A673 (cell line): ENCODE measurements around the gene CEND1. TPM values are rescaled to one million over a fixed set of nuclear protein-coding genes. Genes with fewer than 3 reads are reported as not detected.

Experiments
- BruUV-seq: library from RNA; stranded (reverse); fragments of 400-500 nt; replicated peaks from 2 replicates; lab custom pipeline; 2021; lab: Mats Ljungman, UMichigan
- CTCF ChIA-PET: fragments of 300-600 bp; sonication (Branson Sonifier 250); formaldehyde crosslinking; loops from one replicate; lab custom pipeline; 2022; ENCODE audit warnings: antibody characterized with exemption; lab: Charles Lee
- POLR2A ChIA-PET: fragments of 300-600 bp; sonication (Branson Sonifier 250); formaldehyde crosslinking; loops from one replicate; lab custom pipeline; 2022; ENCODE audit warnings: antibody characterized with exemption; ENCODE audit not compliant: low non-redundant PET; lab: Charles Lee
- DNase-seq: peaks from one replicate; pipeline ENCODE4 v3.0.0-alpha.2; 2015; ENCODE audit warnings: low spot score
- H3K27ac ChIP-seq: fragments of 200-600 bp; sonication (generic); 2 replicates; pipeline ENCODE4 v1.5.1; 2016; ENCODE audit warnings: mixed run types, low read depth, mild to moderate bottlenecking, mixed read lengths, antibody characterized with exemption, low read length; ENCODE audit not compliant: poor library complexity, severe bottlenecking
- H3K27me3 ChIP-seq: fragments of 200-600 bp; sonication (generic); replicated peaks from 2 replicates; pipeline ENCODE4 v1.6.1; 2017; ENCODE audit warnings: mixed run types, low read depth, mild to moderate bottlenecking, mixed read lengths, antibody characterized with exemption, low read length; ENCODE audit not compliant: insufficient read depth, poor library complexity
- H3K36me3 ChIP-seq: fragments of 200-600 bp; sonication (generic); 2 replicates; pipeline ENCODE4 v1.6.1; 2016; ENCODE audit warnings: mixed run types, mild to moderate bottlenecking, mixed read lengths, antibody characterized with exemption, low read length; ENCODE audit not compliant: insufficient read depth, poor library complexity, severe bottlenecking
- H3K4me1 ChIP-seq: fragments of 200-600 bp; sonication (generic); 2 replicates; pipeline ENCODE4 v1.6.1; 2017; ENCODE audit warnings: mixed run types, mild to moderate bottlenecking, mixed read lengths, antibody characterized with exemption, low read length; ENCODE audit not compliant: insufficient read depth, poor library complexity, severe bottlenecking
- H3K4me3 ChIP-seq: fragments of 200-600 bp; sonication (generic); 2 replicates; pipeline ENCODE4 v1.5.1; 2016; ENCODE audit warnings: low read depth, mixed run types, mild to moderate bottlenecking, mixed read lengths, low read length; ENCODE audit not compliant: poor library complexity, severe bottlenecking
- H3K9me3 ChIP-seq: fragments of 200-600 bp; sonication (generic); 2 replicates; pipeline ENCODE4 v1.6.1; 2016; ENCODE audit warnings: mixed run types, low read depth, mild to moderate bottlenecking, mixed read lengths, antibody characterized with exemption, low read length; ENCODE audit not compliant: poor library complexity, severe bottlenecking
- CTCF ChIP-seq: fragments of 300-800, 200-600 bp; sonication (generic); conservative IDR thresholded peaks from 2 replicates; pipeline ENCODE4 v1.5.1; 2017; ENCODE audit warnings: low read depth, mild to moderate bottlenecking, antibody characterized with exemption, low read length, moderate library complexity, mixed read lengths
- EZH2 ChIP-seq: fragments of 200-600 bp; sonication (generic); IDR thresholded peaks from 2 replicates; pipeline ENCODE4 v1.6.1; 2017; ENCODE audit warnings: borderline replicate concordance, low read depth, mild to moderate bottlenecking, mixed read lengths, antibody characterized with exemption, low read length; ENCODE audit not compliant: poor library complexity, severe bottlenecking
- intact Hi-C: fragments of 100-400 bp; cut with micrococcal nuclease; formaldehyde crosslinking; loops from one replicate; pipeline ENCODE4 v1.10.0; 2022; ENCODE audit not compliant: unreplicated experiment
- total RNA-seq: library from RNA; stranded (reverse); gene quantifications from 2 replicates; pipeline ENCODE4 v1.2.3, GENCODE V29; 2021

Gene CEND1
- total RNA-seq, 1 experiment from 2014 or later, result 0.52 TPM

DNA sequence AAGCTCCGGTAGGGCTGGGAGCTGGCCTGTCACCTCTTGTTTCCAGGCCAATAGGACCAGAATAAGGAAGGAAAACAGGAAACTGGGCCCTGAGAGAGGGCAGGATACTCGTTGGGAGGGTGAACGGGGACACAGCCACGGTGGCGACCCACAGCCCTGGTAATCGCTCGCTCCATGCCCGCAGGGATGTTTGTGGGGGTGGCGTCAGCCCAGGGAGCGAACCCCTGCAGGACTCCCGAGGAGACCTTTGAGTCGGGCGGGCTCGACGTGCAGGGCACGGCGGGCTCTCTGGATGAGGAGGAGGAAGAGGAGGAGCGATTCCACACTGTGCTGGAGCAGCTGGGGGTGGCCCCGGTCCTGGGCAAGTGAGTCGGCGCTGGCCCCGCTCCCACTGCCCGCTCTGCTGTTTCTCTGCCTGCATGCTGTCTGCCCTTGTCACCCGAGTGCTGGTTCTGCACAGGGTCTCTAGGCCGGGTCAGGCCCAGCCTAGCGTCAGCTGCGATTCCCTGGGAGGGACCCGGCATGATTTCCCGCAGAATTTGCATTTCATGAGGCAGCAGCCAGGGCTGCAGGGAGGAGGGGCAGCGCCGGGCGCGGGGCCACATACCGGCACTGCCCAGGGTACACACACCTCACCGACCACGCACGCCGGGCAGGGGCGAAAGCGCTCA lies 39.4 kb upstream of the CEND1 start:
- TF ChIP-seq CTCF, result no peak
- TF ChIP-seq EZH2, result no peak
- no TSS peak for BruUV-seq
- Histone ChIP-seq H3K36me3 (peaks cover 4% of the 10 kb centered on the region), H3K4me1 (peaks cover 25% of the 10 kb centered on the region), H3K4me3 (peak overlapping the region; percentile 49), H3K9me3 (no peaks in the 10 kb centered on the region), H3K27ac (no peak overlapping the region), H3K27me3 (no peaks in the 10 kb centered on the region)
- CTCF ChIA-PET, result no interaction called here
- POLR2A ChIA-PET, result no interaction called here
- intact Hi-C loops, result no loop called here
- no peak for DNase-seq

- TF ChIP-seq EZH2, result no peak
- no peak for TF ChIP-seq CTCF
- intact Hi-C loops, result no loop called here
- Histone ChIP-seq H3K27me3 (no peaks in the 10 kb centered on the region), H3K27ac (no peak overlapping the region), H3K9me3 (no peaks in the 10 kb centered on the region), H3K4me3 (no peak overlapping the region), H3K4me1 (peaks cover 25% of the 10 kb centered on the region), H3K36me3 (peaks cover 4% of the 10 kb centered on the region)
- no TSS peak for BruUV-seq
- no peak for DNase-seq
- ChIA-PET POLR2A (interaction anchor here (0.5 kb wide), 1 partner anchor 10 kb away, joined by 3 read pairs; no protein-coding TSS in a partner anchor), CTCF (no interaction called here)
Observed at GRCh38 chr11:828506-829175, 38.8 kb upstream of the CEND1 start.

DNA sequence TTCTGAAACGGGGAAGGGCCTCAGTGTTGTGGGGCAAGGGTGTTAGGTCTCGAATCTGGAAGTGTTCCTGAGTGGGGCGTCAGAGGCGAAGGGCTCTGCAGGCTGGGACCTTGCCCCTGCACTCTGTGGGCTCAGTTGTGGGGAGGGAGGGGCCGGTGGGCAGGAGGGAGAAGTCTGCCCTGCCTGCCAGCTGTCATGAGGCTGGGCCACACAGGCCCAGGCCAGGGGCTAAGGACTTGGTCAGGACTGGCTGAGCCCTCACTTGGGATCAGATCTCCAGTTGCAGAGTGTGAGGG lies 38.0 kb upstream of the CEND1 start, which contains the start of gene CRACR2B:
Gene CRACR2B, plus strand, starts transcription at position 23 of the 296 bp plus-strand sequence. CDS start 689 bp downstream, outside the sequence.
- DNase-seq, result no peak
- CTCF ChIA-PET, result no interaction called here
- Histone ChIP-seq H3K36me3 (peaks cover 4% of the 10 kb centered on the region), H3K4me1 (peaks cover 25% of the 10 kb centered on the region), H3K4me3 (peak within 1 kb of the TSS; percentile 35), H3K27ac (no peak within 1 kb of the TSS), H3K27me3 (no peaks in the 10 kb centered on the region), H3K9me3 (no peaks in the 10 kb centered on the region)
- TF ChIP-seq EZH2 (no peak), CTCF (no peak)
- intact Hi-C loops, result no loop called here
- POLR2A ChIA-PET, result no interaction called here
- no TSS peak for BruUV-seq
